Hepatocyte (in vitro differentiated cells): Measurements from ENCODE around the gene SEPSECS. TPM values are rescaled to one million over a fixed set of nuclear protein-coding genes. Genes with fewer than 3 reads are reported as not detected.

ENCODE experiments used
- DNase-seq: peaks from one replicate; pipeline ENCODE4 v3.0.0-alpha.2; 2016; ENCODE audit warnings: low spot score
- H2AFZ ChIP-seq: fragments of 200-600 bp; sonication (generic); 2 replicates; pipeline ENCODE4 v1.6.0; 2016; ENCODE audit warnings: antibody characterized with exemption, mild to moderate bottlenecking
- H3K27ac ChIP-seq: fragments of 200-600 bp; sonication (generic); 2 replicates; pipeline ENCODE4 v1.5.1; 2016; ENCODE audit warnings: mild to moderate bottlenecking
- H3K27me3 ChIP-seq: fragments of 200-600 bp; sonication (generic); 2 replicates; pipeline ENCODE4 v1.6.1; 2016
- H3K36me3 ChIP-seq: fragments of 200-600 bp; sonication (generic); replicated peaks from 2 replicates; pipeline ENCODE4 v1.5.1; 2016; ENCODE audit warnings: low read depth; ENCODE audit not compliant: insufficient read depth
- H3K4me1 ChIP-seq: fragments of 200-600 bp; sonication (generic); 2 replicates; pipeline ENCODE4 v1.5.1; 2016; ENCODE audit warnings: mild to moderate bottlenecking, moderate library complexity; ENCODE audit not compliant: insufficient read depth
- H3K4me2 ChIP-seq: fragments of 200-600 bp; sonication (generic); 2 replicates; pipeline ENCODE4 v1.6.0; 2016
- H3K4me3 ChIP-seq: fragments of 200-600 bp; sonication (generic); 2 replicates; pipeline ENCODE4 v1.5.1; 2016; ENCODE audit warnings: mild to moderate bottlenecking
- H3K79me2 ChIP-seq: fragments of 200-600 bp; sonication (generic); 2 replicates; pipeline ENCODE4 v1.6.0; 2017; ENCODE audit warnings: mild to moderate bottlenecking
- H3K9me2 ChIP-seq: fragments of 200-600 bp; sonication (generic); replicated peaks from 2 replicates; pipeline ENCODE4 v1.6.0; 2017; ENCODE audit warnings: mild to moderate bottlenecking; ENCODE audit not compliant: insufficient read depth
- H3K9me3 ChIP-seq: fragments of 200-600 bp; sonication (generic); 2 replicates; pipeline ENCODE4 v1.5.1; 2016; ENCODE audit warnings: low read depth, mild to moderate bottlenecking
- H4K20me1 ChIP-seq: fragments of 200-600 bp; sonication (generic); 2 replicates; pipeline ENCODE4 v1.6.0; 2016; ENCODE audit warnings: mild to moderate bottlenecking; ENCODE audit not compliant: insufficient read depth, poor library complexity, severe bottlenecking
- EZH2 ChIP-seq: fragments of 200-600 bp; sonication (generic); IDR thresholded peaks from 2 replicates; pipeline ENCODE4 v1.6.1; 2016; ENCODE audit warnings: antibody characterized with exemption, mild to moderate bottlenecking, borderline replicate concordance
- EZH2phosphoT487 ChIP-seq: fragments of 200-600 bp; sonication (generic); IDR thresholded peaks from one replicate; pipeline ENCODE4 v1.6.1; 2018; ENCODE audit warnings: antibody characterized with exemption, mild to moderate bottlenecking, low read depth, moderate library complexity; ENCODE audit not compliant: unreplicated experiment, severe bottlenecking
- WGBS: methylation state at CpG from one replicate; pipeline ENCODE4 v1.1.6; 2016; ENCODE audit warnings: low lambda C conversion rate; ENCODE audit errors: missing lambda C conversion rate; 5-methylcytosine and 5-hydroxymethylcytosine counted together
- polyA plus RNA-seq: library from polyadenylated mRNA; unstranded; fragments of >200 nt; fragmentation: Nextera tagmentation; extraction: Ambion mirVana; gene quantifications from 2 replicates; pipeline ENCODE4 v1.2.1, GENCODE V29; 2016
- total RNA-seq: library from RNA; depleted of rRNA; stranded (reverse); fragments of >200 nt; gene quantifications from 2 replicates; pipeline ENCODE4 v1.2.3, GENCODE V29; 2014
- TF ChIP-seq, protein P1 (sequence below): fragments of 200-600 bp; sonication (generic); IDR thresholded peaks from 2 replicates; pipeline ENCODE4 v1.5.1; 2016; ENCODE audit warnings: antibody characterized with exemption, mild to moderate bottlenecking; ENCODE audit not compliant: poor library complexity

SEPSECS gene
- total and polyA plus RNA-seq, 2 experiments from 2014 or later = 3.0 to 10.3 TPM

DNA sequence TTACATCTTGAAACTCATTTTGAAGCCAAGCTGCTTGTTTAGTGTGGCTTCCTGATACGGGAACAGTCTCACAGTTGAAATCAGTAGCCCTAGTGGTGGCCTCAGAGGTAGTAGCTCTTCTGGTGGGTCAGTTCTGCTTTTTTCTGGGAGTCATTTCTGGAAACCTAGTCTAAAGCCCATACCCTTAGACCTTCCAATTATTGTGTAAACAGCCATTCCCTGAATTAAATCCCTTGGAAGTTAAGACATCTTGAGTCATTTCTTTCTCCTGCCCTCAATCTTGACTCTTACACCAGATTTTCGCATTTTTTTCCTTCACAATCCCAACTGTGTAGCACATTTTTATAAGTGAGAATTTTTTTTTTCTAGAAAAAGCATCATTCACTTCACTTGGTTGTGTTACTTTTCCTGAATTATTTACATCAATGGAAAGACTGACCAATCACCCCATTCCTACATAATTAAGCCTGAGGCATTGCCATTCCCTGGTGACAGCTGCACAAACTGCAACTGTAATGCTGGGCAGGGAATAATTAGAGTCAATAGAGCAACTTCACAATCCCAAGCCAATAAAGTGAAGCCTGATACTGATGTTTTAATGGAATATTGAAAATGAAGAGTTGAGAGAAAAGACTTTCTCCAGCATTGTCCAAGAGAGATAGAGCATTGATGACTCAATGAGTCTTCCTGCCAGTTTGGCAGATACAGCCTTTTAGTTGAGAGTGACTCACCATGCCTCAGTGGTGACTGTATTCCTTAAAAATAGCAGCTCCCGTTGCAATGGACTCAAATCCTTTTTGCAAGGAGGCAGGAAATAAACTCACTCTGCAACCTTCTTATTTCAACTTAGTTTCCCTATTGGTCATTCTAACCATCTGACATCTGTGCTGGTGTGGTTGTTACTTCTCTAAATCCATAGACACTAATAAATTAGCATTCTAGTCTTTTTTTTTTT, 13.0 kb upstream of the SEPSECS start:
- no peaks in the 10 kb centered on the region for H3K4me1 ChIP-seq
- H4K20me1 ChIP-seq = no peaks in the 10 kb centered on the region
- no peak overlapping the region for H3K4me2 ChIP-seq
- TF ChIP-seq EZH2 = no peak
- no peak for TF ChIP-seq EZH2phosphoT487
- TF ChIP-seq, protein P1, sequence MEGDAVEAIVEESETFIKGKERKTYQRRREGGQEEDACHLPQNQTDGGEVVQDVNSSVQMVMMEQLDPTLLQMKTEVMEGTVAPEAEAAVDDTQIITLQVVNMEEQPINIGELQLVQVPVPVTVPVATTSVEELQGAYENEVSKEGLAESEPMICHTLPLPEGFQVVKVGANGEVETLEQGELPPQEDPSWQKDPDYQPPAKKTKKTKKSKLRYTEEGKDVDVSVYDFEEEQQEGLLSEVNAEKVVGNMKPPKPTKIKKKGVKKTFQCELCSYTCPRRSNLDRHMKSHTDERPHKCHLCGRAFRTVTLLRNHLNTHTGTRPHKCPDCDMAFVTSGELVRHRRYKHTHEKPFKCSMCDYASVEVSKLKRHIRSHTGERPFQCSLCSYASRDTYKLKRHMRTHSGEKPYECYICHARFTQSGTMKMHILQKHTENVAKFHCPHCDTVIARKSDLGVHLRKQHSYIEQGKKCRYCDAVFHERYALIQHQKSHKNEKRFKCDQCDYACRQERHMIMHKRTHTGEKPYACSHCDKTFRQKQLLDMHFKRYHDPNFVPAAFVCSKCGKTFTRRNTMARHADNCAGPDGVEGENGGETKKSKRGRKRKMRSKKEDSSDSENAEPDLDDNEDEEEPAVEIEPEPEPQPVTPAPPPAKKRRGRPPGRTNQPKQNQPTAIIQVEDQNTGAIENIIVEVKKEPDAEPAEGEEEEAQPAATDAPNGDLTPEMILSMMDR = no peak
- no peaks in the 10 kb centered on the region for H3K79me2 ChIP-seq
- peak overlapping the region; percentile 17 for H3K27ac ChIP-seq
- 65% methylated on average over 3 of the region's 3 CpGs for WGBS
- peak; percentile 62 for DNase-seq
- no peaks in the 10 kb centered on the region for H3K9me3 ChIP-seq
- H3K9me2 ChIP-seq = no peaks in the 10 kb centered on the region
- no peak overlapping the region for H2AFZ ChIP-seq
- no peaks in the 10 kb centered on the region for H3K36me3 ChIP-seq
- no peaks in the 10 kb centered on the region for H3K27me3 ChIP-seq
- H3K4me3 ChIP-seq = no peak overlapping the region

DNA sequence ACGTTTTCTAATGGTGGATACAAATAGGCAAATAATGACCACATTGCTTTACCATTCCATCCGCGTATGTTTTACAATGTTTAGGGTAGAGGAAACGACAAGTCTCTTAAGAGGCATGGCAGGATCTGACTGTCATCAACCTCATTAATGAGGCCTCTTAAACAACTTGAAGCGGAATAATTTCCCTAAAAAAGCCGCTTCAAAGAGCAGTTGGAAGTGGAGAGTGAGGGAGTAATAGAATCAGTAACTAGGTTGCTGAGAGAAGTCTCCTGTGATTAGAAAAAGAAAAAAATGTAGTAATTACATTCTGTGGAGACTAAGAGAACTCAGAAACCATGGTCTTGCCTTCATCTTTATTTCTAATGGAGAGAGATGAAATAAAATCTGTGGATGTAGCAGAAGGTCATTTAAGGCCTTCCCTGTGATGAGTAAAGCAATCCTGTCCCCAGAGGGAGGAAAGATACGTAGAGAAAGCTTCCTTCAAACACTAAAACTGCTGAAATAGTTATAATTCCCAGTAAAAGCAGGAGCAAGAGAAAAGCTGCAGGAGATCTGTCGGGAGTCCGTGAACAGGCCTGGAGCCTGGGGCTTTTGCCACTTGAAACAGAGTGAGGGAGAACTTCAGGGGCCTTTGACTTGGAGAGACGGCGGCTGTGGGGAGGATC, 11.1 kb upstream of the SEPSECS start:
- Histone ChIP-seq H3K9me2 (no peaks in the 10 kb centered on the region), H3K27me3 (no peaks in the 10 kb centered on the region), H3K4me1 (no peaks in the 10 kb centered on the region), H3K79me2 (no peaks in the 10 kb centered on the region), H2AFZ (no peak overlapping the region), H3K4me2 (no peak overlapping the region), H4K20me1 (no peaks in the 10 kb centered on the region), H3K9me3 (no peaks in the 10 kb centered on the region), H3K36me3 (no peaks in the 10 kb centered on the region), H3K27ac (no peak overlapping the region), H3K4me3 (no peak overlapping the region)
- WGBS = 79% methylated on average over 11 of the region's 11 CpGs
- TF ChIP-seq, protein P1 = no peak
- TF ChIP-seq EZH2phosphoT487 (no peak), EZH2 (no peak)
- DNase-seq = no peak

DNA sequence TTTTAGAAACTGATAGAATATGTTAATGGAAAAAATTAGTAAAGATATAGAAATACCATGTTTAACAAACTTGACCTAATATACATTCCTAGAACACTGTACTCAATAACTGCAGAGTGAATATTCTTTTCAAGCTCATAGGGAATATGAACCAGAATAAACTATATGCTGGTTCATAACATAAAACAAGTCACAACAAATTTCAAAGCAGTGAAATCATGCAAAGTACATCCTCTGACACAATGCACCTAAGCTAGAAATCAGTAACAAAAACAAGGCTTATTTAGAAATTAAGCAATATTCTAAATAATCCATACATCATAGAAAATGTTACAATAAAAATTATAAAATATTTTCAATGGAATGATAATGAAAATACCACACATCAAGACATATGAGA, 9.2 kb upstream of the SEPSECS start:
- Histone ChIP-seq H3K27ac (no peak overlapping the region), H2AFZ (no peak overlapping the region), H3K79me2 (peaks cover 2% of the 10 kb centered on the region), H3K4me3 (no peak overlapping the region), H3K9me2 (no peaks in the 10 kb centered on the region), H3K4me2 (no peak overlapping the region), H3K9me3 (no peaks in the 10 kb centered on the region), H3K4me1 (no peaks in the 10 kb centered on the region), H3K36me3 (no peaks in the 10 kb centered on the region), H4K20me1 (no peaks in the 10 kb centered on the region), H3K27me3 (no peaks in the 10 kb centered on the region)
- no peak for DNase-seq
- TF ChIP-seq EZH2phosphoT487 (no peak), EZH2 (no peak)
- TF ChIP-seq, protein P1 = no peak
